Endothelial cell of umbilical vein (primary cell): ENCODE measurements around the gene SLC23A2. TPM values are rescaled to one million over a fixed set of nuclear protein-coding genes. Genes with fewer than 3 reads are reported as not detected.

Experiments
- BruUV-seq: library from RNA; stranded (reverse); fragments of 400-500 nt; replicated peaks from 2 replicates; lab custom pipeline; 2021; lab: Mats Ljungman, UMichigan
- CTCF ChIA-PET: fragments of 300-600, 350-600 bp; sonication (Branson Sonifier 250); formaldehyde crosslinking; loops from one replicate; lab custom pipeline; 2021; ENCODE audit warnings: antibody characterized with exemption, inconsistent platforms; lab: Charles Lee
- POLR2A ChIA-PET: fragments of 300-600, 350-600 bp; sonication (Branson Sonifier 250); formaldehyde crosslinking; loops from one replicate; lab custom pipeline; 2021; ENCODE audit warnings: antibody characterized with exemption, inconsistent platforms; lab: Charles Lee
- DNase-seq: peaks from one replicate; pipeline ENCODE4 v3.0.0-alpha.2; 2011; ENCODE audit warnings: low read depth, low spot score
- FAIRE-seq: peaks from 2 replicates; lab custom pipeline; 2011; peaks lifted over from hg19 to GRCh38; lab: Jason Lieb, UNC
- H2AFZ ChIP-seq: 2 replicates; pipeline ENCODE4 v1.6.0; 2012; ENCODE audit warnings: low read depth, low read length, control low read depth, inconsistent platforms
- H3K27ac ChIP-seq: 2 replicates; pipeline ENCODE4 v1.5.1; 2011; ENCODE audit warnings: low read depth, mild to moderate bottlenecking, control low read depth, low read length, moderate library complexity; ENCODE audit not compliant: insufficient read depth
- H3K27me3 ChIP-seq, 2 experiments: 2 replicates each; pipeline versions ENCODE4 v1.6.0 to v1.6.1; 2011; ENCODE audit warnings: low read length in 2 of 2, mixed read lengths in 1 of 2; ENCODE audit not compliant: control insufficient read depth in 2 of 2, insufficient read depth in 2 of 2
- H3K36me3 ChIP-seq, 2 experiments: 2 replicates in 1 of 2; 3 replicates in 1 of 2; pipeline ENCODE4 v1.5.1; 2011; ENCODE audit warnings: low read length in 2 of 2, mild to moderate bottlenecking in 1 of 2, moderate library complexity in 1 of 2; ENCODE audit not compliant: control insufficient read depth in 2 of 2, insufficient read depth in 2 of 2; ENCODE audit errors: extremely low read depth in 1 of 2
- H3K4me1 ChIP-seq: 3 replicates; pipeline ENCODE4 v1.5.1; 2011; ENCODE audit warnings: mild to moderate bottlenecking, low read length; ENCODE audit not compliant: control insufficient read depth, insufficient read depth; ENCODE audit errors: extremely low read depth
- H3K4me2 ChIP-seq: 2 replicates; pipeline ENCODE4 v1.6.1; 2011; ENCODE audit warnings: low read length, control low read depth, mixed read lengths; ENCODE audit not compliant: insufficient read depth
- H3K4me3 ChIP-seq, 3 experiments: fragments of 200-600 bp in 1 of 3; sonication (generic), shearing (Covaris generic) in 1 of 3; replicated peaks in 1 of 3; 2 replicates each; pipeline ENCODE4 v1.5.1; 2011 to 2016; ENCODE audit warnings: control low read depth in 3 of 3, low read length in 3 of 3, mild to moderate bottlenecking in 2 of 3, inconsistent platforms in 1 of 3, low read depth in 1 of 3, moderate library complexity in 1 of 3; ENCODE audit not compliant: insufficient read depth in 1 of 3
- H3K79me2 ChIP-seq: 2 replicates; pipeline ENCODE4 v1.6.0; 2012; ENCODE audit warnings: low read length, inconsistent platforms; ENCODE audit not compliant: control insufficient read depth, insufficient read depth
- H3K9ac ChIP-seq: replicated peaks from 2 replicates; pipeline ENCODE3; 2011; ENCODE audit warnings: low read length, control low read depth; ENCODE audit not compliant: insufficient read depth; ENCODE audit errors: extremely low read depth
- H3K9me1 ChIP-seq: replicated peaks from 3 replicates; pipeline ENCODE4 v1.6.0; 2011; ENCODE audit warnings: mild to moderate bottlenecking, low read length; ENCODE audit not compliant: control insufficient read depth, insufficient read depth; ENCODE audit errors: extremely low read depth
- H3K9me3 ChIP-seq: replicated peaks from 2 replicates; pipeline ENCODE4 v1.5.1; 2012; ENCODE audit warnings: low read length, inconsistent platforms; ENCODE audit not compliant: control insufficient read depth, insufficient read depth
- H4K20me1 ChIP-seq: replicated peaks from 2 replicates; pipeline ENCODE3; 2011; ENCODE audit warnings: mild to moderate bottlenecking, low read length; ENCODE audit not compliant: control insufficient read depth, insufficient read depth; ENCODE audit errors: extremely low read depth
- CTCF ChIP-seq, 2 donors: IDR thresholded peaks; 1 replicate in 1 of 2; 2 replicates in 1 of 2; pipeline ENCODE4 v1.5.1; 2011; ENCODE audit warnings: low read length in 2 of 2, mild to moderate bottlenecking in 2 of 2, moderate library complexity in 2 of 2, control low read depth in 1 of 2, inconsistent platforms in 1 of 2, low read depth in 1 of 2; ENCODE audit not compliant: insufficient read depth in 1 of 2; ENCODE audit errors: extremely low read depth in 1 of 2
- EZH2 ChIP-seq: IDR thresholded peaks from 2 replicates; pipeline ENCODE4 v1.6.1; 2012; ENCODE audit warnings: borderline replicate concordance, low read depth, mild to moderate bottlenecking, moderate library complexity, low read length, inconsistent platforms; ENCODE audit not compliant: severe bottlenecking
- FOS ChIP-seq: IDR thresholded peaks from 2 replicates; pipeline ENCODE4 v1.6.1; 2011; ENCODE audit warnings: mild to moderate bottlenecking, low read length, moderate library complexity, borderline replicate concordance; ENCODE audit not compliant: insufficient read depth
- GATA2 ChIP-seq: IDR thresholded peaks from 2 replicates; pipeline ENCODE4 v1.7.0; 2011; ENCODE audit warnings: low read depth, mild to moderate bottlenecking, moderate library complexity, mixed read lengths, low read length; ENCODE audit not compliant: insufficient read length, insufficient read depth
- JUN ChIP-seq: IDR thresholded peaks from 2 replicates; pipeline ENCODE4 v1.6.1; 2011; ENCODE audit warnings: borderline replicate concordance, low read depth; ENCODE audit not compliant: insufficient read length, insufficient read depth
- MAX ChIP-seq: IDR thresholded peaks from 2 replicates; pipeline ENCODE4 v1.6.1; 2011; ENCODE audit not compliant: insufficient read depth, insufficient read length
- MYC ChIP-seq: IDR thresholded peaks from one replicate; pipeline ENCODE4 v1.6.1; 2011; ENCODE audit warnings: mild to moderate bottlenecking, low read depth, low read length
- POLR2A ChIP-seq: IDR thresholded peaks from 2 replicates; pipeline ENCODE4 v1.6.1; 2012; ENCODE audit warnings: low read depth, mild to moderate bottlenecking, control low read depth, low read length
- POLR2AphosphoS5 ChIP-seq: IDR thresholded peaks from 2 replicates; pipeline ENCODE4 v1.6.1; 2012; ENCODE audit warnings: low read depth, mild to moderate bottlenecking, control low read depth, low read length, moderate library complexity; ENCODE audit not compliant: insufficient read depth
- dilution Hi-C: fragments of 300-500 bp; cut with MboI; formaldehyde crosslinking; loops from one replicate; pipeline ENCODE4 v1.15.0; 2019; ENCODE audit warnings: low sequenced_read_pairs; ENCODE audit not compliant: extremely low pct_ligation_motif_present
- intact Hi-C: fragments of 100-400 bp; cut with micrococcal nuclease; formaldehyde crosslinking; loops from one replicate; pipeline ENCODE4 v1.10.0; 2022
- polyA plus RNA-seq, 4 experiments: library from polyadenylated mRNA; depleted of rRNA in 3 of 4; stranded (reverse) in 3 of 4; unstranded in 1 of 4; fragments of >200 nt; gene quantifications; 2 replicates each; pipeline versions ENCODE4 v1.2.1 to v1.2.3, GENCODE V29; 2011 to 2012; ENCODE audit warnings: missing spikeins in 1 of 4
- total RNA-seq: library from RNA; stranded (reverse); gene quantifications from 2 replicates; pipeline ENCODE4 v1.2.3, GENCODE V29; 2021

SLC23A2 gene
- total and polyA plus RNA-seq, 2 donors (not counting 3 experiments of a cell fraction or from before 2014, with no cell fraction given) = 24.4 to 24.5 TPM

GRCh38 chr20:4869290-4870193, 131.8 kb downstream of the SLC23A2 start:
- Histone ChIP-seq H4K20me1 (no peaks in the 10 kb centered on the region), H3K79me2 (no peaks in the 10 kb centered on the region), H3K36me3 (peaks cover 0 to 15% of the 10 kb centered on the region in 2 experiments), H3K9me1 (no peaks in the 10 kb centered on the region), H3K27me3 (no peaks in the 10 kb centered on the region), H3K9me3 (no peaks in the 10 kb centered on the region), H3K4me3 (no peak overlapping the region), H3K4me2 (no peak overlapping the region), H3K4me1 (no peaks in the 10 kb centered on the region), H2AFZ (no peak overlapping the region), H3K27ac (no peak overlapping the region), H3K9ac (no peak overlapping the region)
- DNase-seq = no peak
- POLR2A ChIA-PET = no interaction called here
- CTCF ChIA-PET = no interaction called here
- dilution Hi-C loops (no loop called here), intact Hi-C loops (no loop called here)
- no peak for TF ChIP-seq MYC
- no peak for TF ChIP-seq JUN
- TF ChIP-seq CTCF (IDR thresholded peaks at IDR 0.05; ENCODE audit: extremely low read depth in 1 of 2, insufficient read depth in 1 of 2, low read depth in 1 of 2, low read length in 2 of 2) = no peak
- TF ChIP-seq FOS = no peak
- no peak for TF ChIP-seq EZH2
- TF ChIP-seq MAX = no peak
- no peak for TF ChIP-seq POLR2AphosphoS5
- no peak for TF ChIP-seq POLR2A
- no peak for TF ChIP-seq GATA2
- BruUV-seq = no TSS peak
- peak; percentile 68 for FAIRE-seq
